ENCODE results near the gene APP. TPM values are rescaled to one million over a fixed set of nuclear protein-coding genes. Genes with fewer than 3 reads are reported as not detected.

The APP gene
- total and polyA plus RNA-seq, 4 donors: 86.9 to 414 (median 367) TPM

GRCh38 chr21:25970254-25970930 lies 200.2 kb downstream of the APP start:
- 55 to 62% methylated on average over 15 of the region's 15 CpGs for WGBS, 2 donors
- DNase-seq (no peak), ATAC-seq (ENCODE audit: insufficient read depth, low FRiP score) (no peak)
- Histone ChIP-seq H3K4me3 (no peak overlapping the region), H3K9ac (ENCODE audit: insufficient read depth in 1 of 2, low read length in 2 of 2) (no peak overlapping the region), H3K36me3 (ENCODE audit: control insufficient read depth in 4 of 4, insufficient read depth in 4 of 4, low read length in 4 of 4) (peaks cover 9 to 42% (median 29%) of the 10 kb centered on the region in 4 donors), H3K9me3 (ENCODE audit: control insufficient read depth in 4 of 4, insufficient read depth in 3 of 4, low read length in 3 of 4) (no peaks in the 10 kb centered on the region), H3K27me3 (ENCODE audit: control insufficient read depth in 3 of 3, insufficient read depth in 3 of 3, low read length in 2 of 3) (no peaks in the 10 kb centered on the region), H3K27ac (ENCODE audit: low read depth in 1 of 2, low read length in 1 of 2) (peak overlapping the region in 1 of 2 donors; percentile 33), H3K4me1 (ENCODE audit: control insufficient read depth in 5 of 5, insufficient read depth in 5 of 5, low read length in 5 of 5) (peaks cover 0 to 7% (median 0%) of the 10 kb centered on the region in 5 donors)
- TF ChIP-seq CTCF (IDR thresholded peaks at IDR 0.05; ENCODE audit: control extremely low read depth, extremely low read depth): no peak

- Histone ChIP-seq H3K27me3 (ENCODE audit: control insufficient read depth in 3 of 3, insufficient read depth in 3 of 3, low read length in 2 of 3) (no peaks in the 10 kb centered on the region), H3K36me3 (ENCODE audit: control insufficient read depth in 4 of 4, insufficient read depth in 4 of 4, low read length in 4 of 4) (peaks cover 0 to 29% (median 9%) of the 10 kb centered on the region in 4 donors), H3K4me3 (no peak overlapping the region), H3K27ac (ENCODE audit: low read depth in 1 of 2, low read length in 1 of 2) (peak overlapping the region in 1 of 2 donors; percentile 53), H3K9ac (ENCODE audit: insufficient read depth in 1 of 2, low read length in 2 of 2) (no peak overlapping the region), H3K4me1 (ENCODE audit: control insufficient read depth in 5 of 5, insufficient read depth in 5 of 5, low read length in 5 of 5) (peaks cover 0 to 10% (median 0%) of the 10 kb centered on the region in 5 donors), H3K9me3 (ENCODE audit: control insufficient read depth in 4 of 4, insufficient read depth in 3 of 4, low read length in 3 of 4) (no peaks in the 10 kb centered on the region)
- ATAC-seq (ENCODE audit: insufficient read depth, low FRiP score) (no peak), DNase-seq (no peak)
- TF ChIP-seq CTCF (IDR thresholded peaks at IDR 0.05; ENCODE audit: control extremely low read depth, extremely low read depth): no peak
- WGBS, 2 donors: 88 to 91% methylated on average over 4 of the region's 4 CpGs
Measured at GRCh38 chr21:25967901-25968438, 202.6 kb downstream of the APP start.

- H3K4me3 ChIP-seq: no peak overlapping the region
- peaks cover 0 to 23% (median 8%) of the 10 kb centered on the region in 4 donors for H3K36me3 ChIP-seq (ENCODE audit: control insufficient read depth in 4 of 4, insufficient read depth in 4 of 4, low read length in 4 of 4)
- H3K27ac ChIP-seq (ENCODE audit: low read depth in 1 of 2, low read length in 1 of 2): peak overlapping the region in 1 of 2 donors; percentile 47
- DNase-seq: peak in 1 of 3 donors; percentile 33
- no peak overlapping the region for H3K9ac ChIP-seq (ENCODE audit: insufficient read depth in 1 of 2, low read length in 2 of 2)
- no peaks in the 10 kb centered on the region for H3K9me3 ChIP-seq (ENCODE audit: control insufficient read depth in 4 of 4, insufficient read depth in 3 of 4, low read length in 3 of 4)
- 21 to 37% methylated on average over 4 of the region's 4 CpGs for WGBS, 2 donors
- peaks cover 0 to 12% (median 0%) of the 10 kb centered on the region in 5 donors for H3K4me1 ChIP-seq (ENCODE audit: control insufficient read depth in 5 of 5, insufficient read depth in 5 of 5, low read length in 5 of 5)
- no peaks in the 10 kb centered on the region for H3K27me3 ChIP-seq (ENCODE audit: control insufficient read depth in 3 of 3, insufficient read depth in 3 of 3, low read length in 2 of 3)
- ATAC-seq (ENCODE audit: insufficient read depth, low FRiP score): no peak
- TF ChIP-seq CTCF (IDR thresholded peaks at IDR 0.05; ENCODE audit: control extremely low read depth, extremely low read depth): no peak
Measured at GRCh38 chr21:25967181-25967900, 203.2 kb downstream of the APP start.

All from lung (tissue), 12 donors.